GM12878 (cell line): ENCODE data around the gene SYK. TPM values are rescaled to one million over a fixed set of nuclear protein-coding genes. Genes with fewer than 3 reads are reported as not detected.

Source experiments
- ATAC-seq: fragments of 200-7000 bp; cut with Tn5 transposase; 3 replicates; pipeline ENCODE4 v1.9.1; 2020; ENCODE audit warnings: mild to moderate bottlenecking, moderate library complexity
- BruUV-seq: library from RNA; stranded (reverse); fragments of 400-500 nt; replicated peaks from 2 replicates; lab custom pipeline; 2021; lab: Mats Ljungman, UMichigan
- CTCF ChIA-PET: fragments of 300-600 bp; sonication (Branson Sonifier 250); formaldehyde crosslinking; extraction: SDS; loops from one replicate; lab custom pipeline; 2021; ENCODE audit warnings: inconsistent platforms; lab: Yijun Ruan, JAX
- POLR2A ChIA-PET: fragments of 350-600 bp; formaldehyde crosslinking; extraction: SDS; loops from one replicate; lab custom pipeline; 2021; ENCODE audit warnings: inconsistent platforms; lab: Charles Lee
- RAD21 ChIA-PET: fragments of 300-600 bp; sonication (Branson Sonifier 250); formaldehyde crosslinking; loops from one replicate; lab custom pipeline; 2023; ENCODE audit warnings: antibody characterized with exemption; ENCODE audit not compliant: unreplicated experiment; lab: Charles Lee
- SMC1A ChIA-PET: fragments of 300-600 bp; sonication (Branson Sonifier 250); formaldehyde crosslinking; loops from one replicate; lab custom pipeline; 2023; ENCODE audit not compliant: unreplicated experiment, uncharacterized antibody; lab: Charles Lee
- DNase-seq: peaks from one replicate; pipeline ENCODE4 v3.0.0-alpha.2; 2011; ENCODE audit warnings: low read depth, low spot score
- FAIRE-seq: peaks from 3 replicates; lab custom pipeline; 2011; peaks lifted over from hg19 to GRCh38; lab: Jason Lieb, UNC
- H2AFZ ChIP-seq: 2 replicates; pipeline ENCODE4 v1.6.0; 2011; ENCODE audit warnings: low read depth, low read length, control low read depth; ENCODE audit not compliant: control insufficient read depth
- H3K27ac ChIP-seq: 2 replicates; pipeline ENCODE4 v1.5.1; 2011; ENCODE audit warnings: control low read depth; ENCODE audit not compliant: control insufficient read depth, insufficient read depth
- H3K27me3 ChIP-seq, 2 experiments: replicated peaks in 1 of 2; 2 replicates each; pipeline versions ENCODE4 v1.6.0 to v1.6.1; 2011; ENCODE audit warnings: low read length in 1 of 2; ENCODE audit not compliant: control insufficient read depth in 2 of 2, insufficient read depth in 2 of 2
- H3K36me3 ChIP-seq, 2 experiments: 2 replicates each; pipeline ENCODE4 v1.5.1; 2011; ENCODE audit warnings: low read length in 1 of 2; ENCODE audit not compliant: control insufficient read depth in 2 of 2, insufficient read depth in 2 of 2
- H3K4me1 ChIP-seq: 2 replicates; pipeline ENCODE4 v1.6.1; 2011; ENCODE audit warnings: mild to moderate bottlenecking, low read length, moderate library complexity, mixed read lengths; ENCODE audit not compliant: control insufficient read depth, insufficient read depth
- H3K4me2 ChIP-seq: 2 replicates; pipeline ENCODE4 v1.6.0; 2011; ENCODE audit warnings: control low read depth; ENCODE audit not compliant: control insufficient read depth, insufficient read depth
- H3K4me3 ChIP-seq: fragments of 200-600 bp; sonication (generic); 2 replicates; pipeline ENCODE4 v1.5.1; 2016
- H3K79me2 ChIP-seq: 2 replicates; pipeline ENCODE4 v1.6.0; 2011; ENCODE audit warnings: low read length; ENCODE audit not compliant: control insufficient read depth, insufficient read depth
- H3K9ac ChIP-seq: 2 replicates; pipeline ENCODE4 v1.8.0; 2011; ENCODE audit warnings: low read length, control low read depth, mixed read lengths; ENCODE audit not compliant: control insufficient read depth, insufficient read depth
- H3K9me3 ChIP-seq: replicated peaks from 3 replicates; pipeline ENCODE4 v1.5.1; 2011; ENCODE audit warnings: mild to moderate bottlenecking, low read length; ENCODE audit not compliant: control insufficient read depth, insufficient read depth
- H4K20me1 ChIP-seq: 2 replicates; pipeline ENCODE4 v1.6.0; 2011; ENCODE audit not compliant: control insufficient read depth, insufficient read depth
- ETV6 ChIP-seq, 2 experiments: fragments of 450-650 bp in 1 of 2; IDR thresholded peaks in 1 of 2; conservative IDR thresholded peaks in 1 of 2; 2 replicates each; pipeline ENCODE4 v1.6.1; 2014; ENCODE audit warnings: antibody characterized with exemption in 1 of 2, borderline replicate concordance in 1 of 2, low read depth in 1 of 2, mild to moderate bottlenecking in 1 of 2, moderate library complexity in 1 of 2
- MTA2 ChIP-seq: fragments of 450-650 bp; IDR thresholded peaks from 2 replicates; pipeline ENCODE4 v1.6.1; 2016; ENCODE audit warnings: low read depth, mild to moderate bottlenecking, moderate library complexity
- NFYA ChIP-seq: IDR thresholded peaks from 2 replicates; pipeline ENCODE4 v1.6.1; 2011; ENCODE audit warnings: low read depth, mild to moderate bottlenecking, low read length, improper control_type of control experiment, borderline replicate concordance
- PAX5 ChIP-seq: IDR thresholded peaks from 2 replicates; pipeline ENCODE4 v1.6.1; 2011; ENCODE audit warnings: low read depth, low read length, borderline replicate concordance
- RAD51 ChIP-seq: fragments of 450-650 bp; IDR thresholded peaks from 2 replicates; pipeline ENCODE4 v1.6.1; 2016; ENCODE audit warnings: moderate library complexity, mild to moderate bottlenecking, inconsistent platforms
- SMARCA5 ChIP-seq: fragments of 450-650 bp; IDR thresholded peaks from 2 replicates; pipeline ENCODE4 v1.6.1; 2017; ENCODE audit warnings: mild to moderate bottlenecking
- SUPT20H ChIP-seq: IDR thresholded peaks from 2 replicates; pipeline ENCODE4 v1.6.1; 2011; ENCODE audit warnings: low read depth, mild to moderate bottlenecking, low read length, moderate library complexity, borderline replicate concordance; ENCODE audit not compliant: control insufficient read depth
- TAF1 ChIP-seq: IDR thresholded peaks from 2 replicates; pipeline ENCODE4 v1.6.1; 2011; ENCODE audit warnings: mild to moderate bottlenecking, low read depth, low read length, borderline replicate concordance
- TCF3 ChIP-seq: IDR thresholded peaks from 2 replicates; pipeline ENCODE4 v1.6.1; 2012; ENCODE audit warnings: low read depth, mild to moderate bottlenecking, low read length, borderline replicate concordance; ENCODE audit not compliant: insufficient read depth
- WGBS: methylation state at CpG from one replicate; pipeline ENCODE4 v1.1.6; 2016; ENCODE audit warnings: low lambda C conversion rate; ENCODE audit not compliant: insufficient replicate concordance, insufficient coverage; ENCODE audit errors: missing lambda C conversion rate; 5-methylcytosine and 5-hydroxymethylcytosine counted together
- in situ Hi-C: fragments of 300-500 bp; cut with MboI; formaldehyde crosslinking; loops from 9 replicates; pipeline ENCODE4 v1.14.3; 2018; ENCODE audit warnings: mixed read lengths
- intact Hi-C: fragments of 100-400 bp; cut with micrococcal nuclease; formaldehyde crosslinking; loops from one replicate; pipeline ENCODE4 v1.14.2; 2022; ENCODE audit not compliant: unreplicated experiment
- polyA plus RNA-seq, 11 experiments: library from polyadenylated mRNA; depleted of rRNA in 4 of 11; unstranded in 6 of 11; stranded (reverse) in 5 of 11; fragments of >200 nt; fragmentation: Nextera tagmentation in 4 of 11; fragmentation: Illumina TruSeq in 1 of 11; extraction: Ambion mirVana in 4 of 11; extraction: Trizol in 1 of 11; gene quantifications; 1 replicate in 1 of 11; 2 replicates in 10 of 11; pipeline versions ENCODE4 v1.2.1 to v1.2.3, GENCODE V29; 2011 to 2016; ENCODE audit warnings: inconsistent platforms in 2 of 11, missing spikeins in 2 of 11, low read depth in 1 of 11
- total RNA-seq, 4 experiments: library from RNA; depleted of rRNA in 3 of 4; stranded (reverse); fragments of >200 nt in 3 of 4; fragmentation: Illumina TruSeq in 1 of 4; extraction: Trizol in 1 of 4; gene quantifications; 2 replicates each; pipeline versions ENCODE4 v1.2.1 to v1.2.3, GENCODE V29; 2013 to 2021
- TF ChIP-seq, protein P1 (sequence below): IDR thresholded peaks from 2 replicates; pipeline ENCODE4 v1.6.1; 2012; ENCODE audit warnings: mild to moderate bottlenecking, low read depth, low read length
- TF ChIP-seq, protein P2 (sequence below): IDR thresholded peaks from 2 replicates; pipeline ENCODE4 v1.6.1; 2012; ENCODE audit warnings: low read depth, low read length, improper control_type of control experiment
- TF ChIP-seq, protein P3 (sequence below): fragments of 450-650 bp; IDR thresholded peaks from 2 replicates; pipeline ENCODE4 v1.6.1; 2017; ENCODE audit warnings: mild to moderate bottlenecking, low read depth, inconsistent platforms; ENCODE audit not compliant: poor library complexity, severe bottlenecking
- TF ChIP-seq, protein P4 (sequence below): IDR thresholded peaks from 2 replicates; pipeline ENCODE4 v1.6.1; 2012; ENCODE audit warnings: low read depth, low read length, improper control_type of control experiment
- TF ChIP-seq, protein P5 (sequence below): IDR thresholded peaks from 2 replicates; pipeline ENCODE4 v1.6.1; 2011; ENCODE audit warnings: low read depth, mild to moderate bottlenecking, low read length, moderate library complexity, borderline replicate concordance; ENCODE audit errors: extremely low read depth

The SYK gene
- total and polyA plus RNA-seq, 10 of the 15 experiments (the other 5 are each of a cell fraction or from before 2014, with no cell fraction given), result 6.5 to 135 (median 68.8) TPM

DNA sequence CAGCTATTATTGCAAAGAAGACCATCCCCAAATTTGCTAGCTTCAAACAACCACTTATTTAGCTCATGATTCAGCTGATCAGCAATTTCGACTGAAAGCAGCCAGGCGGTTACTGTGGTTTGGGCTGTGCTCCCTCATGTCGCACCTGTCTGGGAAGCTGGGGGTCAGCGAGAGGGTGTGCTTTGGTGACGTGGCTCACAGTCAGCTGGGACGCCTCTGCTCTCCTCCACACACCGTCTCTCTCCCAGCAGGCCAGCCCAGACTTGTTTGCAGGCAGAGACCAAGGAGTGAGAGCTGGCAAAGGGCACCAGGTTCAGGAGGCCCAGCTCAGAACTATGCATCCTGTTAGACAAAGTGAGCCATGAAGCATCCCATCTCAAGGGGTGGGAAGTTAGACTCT, 140.9 kb downstream of the SYK start:
- no peak overlapping the region for H3K9ac ChIP-seq
- no peaks in the 10 kb centered on the region for H3K79me2 ChIP-seq
- peaks cover 7% of the 10 kb centered on the region; the same call in 2 of the 3 replicates for H3K9me3 ChIP-seq
- RAD21 ChIA-PET, result interaction anchor here (1.8 kb wide), 1 partner anchor 27 kb away, joined by 7 read pairs; no protein-coding TSS in a partner anchor
- no peak overlapping the region for H3K4me2 ChIP-seq
- 17% methylated on average over 7 of the region's 7 CpGs for WGBS
- POLR2A ChIA-PET, result interaction anchor here (0.5 kb wide), 1 partner anchor 9 kb away, joined by 7 read pairs; no protein-coding TSS in a partner anchor
- SMC1A ChIA-PET, result interaction anchor here (1.7 kb wide), 1 partner anchor 28 kb away, joined by 5 read pairs; no protein-coding TSS in a partner anchor
- intact Hi-C loops (no loop called here), in situ Hi-C loops (no loop called here)
- peaks cover 10% of the 10 kb centered on the region for H3K4me1 ChIP-seq
- BruUV-seq, result no TSS peak
- H4K20me1 ChIP-seq, result no peaks in the 10 kb centered on the region
- no peak overlapping the region for H3K27ac ChIP-seq
- CTCF ChIA-PET, result interaction anchor here (0.6 to 1.7 kb wide), 3 partner anchors 27 to 484 kb away, joined by 3 to 6 read pairs (median 3); no protein-coding TSS in a partner anchor
- FAIRE-seq (no peak), ATAC-seq (peak; percentile 73), DNase-seq (peak; percentile 19)
- H2AFZ ChIP-seq, result no peak overlapping the region
- H3K27me3 ChIP-seq, result peaks cover 0 to 6% of the 10 kb centered on the region in 2 experiments; a peak in 3 of 4 replicates
- no peaks in the 10 kb centered on the region for H3K36me3 ChIP-seq
- no peak overlapping the region for H3K4me3 ChIP-seq
- TF ChIP-seq ETV6 (conservative IDR thresholded peaks at IDR 0.05 in 1 of 2, IDR thresholded peaks at IDR 0.05 in 1 of 2; ENCODE audit: borderline replicate concordance in 1 of 2, low read depth in 1 of 2) (no peak), TAF1 (no peak), SMARCA5 (no peak), TCF3 (0 out of 2 replicates have a peak, but pooled peaks have one; percentile 37), PAX5 (peak; percentile 48; the same call in 1 of the 2 replicates), SUPT20H (no peak), RAD51 (no peak), MTA2 (peak; percentile 45; the same call in 1 of the 2 replicates), NFYA (no peak)
- TF ChIP-seq, protein P1, sequence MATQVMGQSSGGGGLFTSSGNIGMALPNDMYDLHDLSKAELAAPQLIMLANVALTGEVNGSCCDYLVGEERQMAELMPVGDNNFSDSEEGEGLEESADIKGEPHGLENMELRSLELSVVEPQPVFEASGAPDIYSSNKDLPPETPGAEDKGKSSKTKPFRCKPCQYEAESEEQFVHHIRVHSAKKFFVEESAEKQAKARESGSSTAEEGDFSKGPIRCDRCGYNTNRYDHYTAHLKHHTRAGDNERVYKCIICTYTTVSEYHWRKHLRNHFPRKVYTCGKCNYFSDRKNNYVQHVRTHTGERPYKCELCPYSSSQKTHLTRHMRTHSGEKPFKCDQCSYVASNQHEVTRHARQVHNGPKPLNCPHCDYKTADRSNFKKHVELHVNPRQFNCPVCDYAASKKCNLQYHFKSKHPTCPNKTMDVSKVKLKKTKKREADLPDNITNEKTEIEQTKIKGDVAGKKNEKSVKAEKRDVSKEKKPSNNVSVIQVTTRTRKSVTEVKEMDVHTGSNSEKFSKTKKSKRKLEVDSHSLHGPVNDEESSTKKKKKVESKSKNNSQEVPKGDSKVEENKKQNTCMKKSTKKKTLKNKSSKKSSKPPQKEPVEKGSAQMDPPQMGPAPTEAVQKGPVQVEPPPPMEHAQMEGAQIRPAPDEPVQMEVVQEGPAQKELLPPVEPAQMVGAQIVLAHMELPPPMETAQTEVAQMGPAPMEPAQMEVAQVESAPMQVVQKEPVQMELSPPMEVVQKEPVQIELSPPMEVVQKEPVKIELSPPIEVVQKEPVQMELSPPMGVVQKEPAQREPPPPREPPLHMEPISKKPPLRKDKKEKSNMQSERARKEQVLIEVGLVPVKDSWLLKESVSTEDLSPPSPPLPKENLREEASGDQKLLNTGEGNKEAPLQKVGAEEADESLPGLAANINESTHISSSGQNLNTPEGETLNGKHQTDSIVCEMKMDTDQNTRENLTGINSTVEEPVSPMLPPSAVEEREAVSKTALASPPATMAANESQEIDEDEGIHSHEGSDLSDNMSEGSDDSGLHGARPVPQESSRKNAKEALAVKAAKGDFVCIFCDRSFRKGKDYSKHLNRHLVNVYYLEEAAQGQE, result no peak
- TF ChIP-seq, protein P2, sequence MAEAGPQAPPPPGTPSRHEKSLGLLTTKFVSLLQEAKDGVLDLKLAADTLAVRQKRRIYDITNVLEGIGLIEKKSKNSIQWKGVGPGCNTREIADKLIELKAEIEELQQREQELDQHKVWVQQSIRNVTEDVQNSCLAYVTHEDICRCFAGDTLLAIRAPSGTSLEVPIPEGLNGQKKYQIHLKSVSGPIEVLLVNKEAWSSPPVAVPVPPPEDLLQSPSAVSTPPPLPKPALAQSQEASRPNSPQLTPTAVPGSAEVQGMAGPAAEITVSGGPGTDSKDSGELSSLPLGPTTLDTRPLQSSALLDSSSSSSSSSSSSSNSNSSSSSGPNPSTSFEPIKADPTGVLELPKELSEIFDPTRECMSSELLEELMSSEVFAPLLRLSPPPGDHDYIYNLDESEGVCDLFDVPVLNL, result no peak
- TF ChIP-seq, protein P3, sequence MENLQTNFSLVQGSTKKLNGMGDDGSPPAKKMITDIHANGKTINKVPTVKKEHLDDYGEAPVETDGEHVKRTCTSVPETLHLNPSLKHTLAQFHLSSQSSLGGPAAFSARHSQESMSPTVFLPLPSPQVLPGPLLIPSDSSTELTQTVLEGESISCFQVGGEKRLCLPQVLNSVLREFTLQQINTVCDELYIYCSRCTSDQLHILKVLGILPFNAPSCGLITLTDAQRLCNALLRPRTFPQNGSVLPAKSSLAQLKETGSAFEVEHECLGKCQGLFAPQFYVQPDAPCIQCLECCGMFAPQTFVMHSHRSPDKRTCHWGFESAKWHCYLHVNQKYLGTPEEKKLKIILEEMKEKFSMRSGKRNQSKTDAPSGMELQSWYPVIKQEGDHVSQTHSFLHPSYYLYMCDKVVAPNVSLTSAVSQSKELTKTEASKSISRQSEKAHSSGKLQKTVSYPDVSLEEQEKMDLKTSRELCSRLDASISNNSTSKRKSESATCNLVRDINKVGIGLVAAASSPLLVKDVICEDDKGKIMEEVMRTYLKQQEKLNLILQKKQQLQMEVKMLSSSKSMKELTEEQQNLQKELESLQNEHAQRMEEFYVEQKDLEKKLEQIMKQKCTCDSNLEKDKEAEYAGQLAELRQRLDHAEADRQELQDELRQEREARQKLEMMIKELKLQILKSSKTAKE, result no peak
- TF ChIP-seq, protein P4, sequence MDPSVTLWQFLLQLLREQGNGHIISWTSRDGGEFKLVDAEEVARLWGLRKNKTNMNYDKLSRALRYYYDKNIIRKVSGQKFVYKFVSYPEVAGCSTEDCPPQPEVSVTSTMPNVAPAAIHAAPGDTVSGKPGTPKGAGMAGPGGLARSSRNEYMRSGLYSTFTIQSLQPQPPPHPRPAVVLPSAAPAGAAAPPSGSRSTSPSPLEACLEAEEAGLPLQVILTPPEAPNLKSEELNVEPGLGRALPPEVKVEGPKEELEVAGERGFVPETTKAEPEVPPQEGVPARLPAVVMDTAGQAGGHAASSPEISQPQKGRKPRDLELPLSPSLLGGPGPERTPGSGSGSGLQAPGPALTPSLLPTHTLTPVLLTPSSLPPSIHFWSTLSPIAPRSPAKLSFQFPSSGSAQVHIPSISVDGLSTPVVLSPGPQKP, result no peak
- TF ChIP-seq, protein P5, sequence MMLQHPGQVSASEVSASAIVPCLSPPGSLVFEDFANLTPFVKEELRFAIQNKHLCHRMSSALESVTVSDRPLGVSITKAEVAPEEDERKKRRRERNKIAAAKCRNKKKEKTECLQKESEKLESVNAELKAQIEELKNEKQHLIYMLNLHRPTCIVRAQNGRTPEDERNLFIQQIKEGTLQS, result no peak
